Endothelial cell of umbilical vein (primary cell): ENCODE measurements around the gene ZNG1A.
"Not testable (repeated sequence)": the region's sequence is repeated elsewhere in the genome, so short reads cannot be mapped to it uniquely, and the experiment has no call there.

Experiments used
- EZH2 ChIP-seq: IDR thresholded peaks from 2 replicates; pipeline ENCODE4 v1.6.1; 2012; ENCODE audit warnings: borderline replicate concordance, low read depth, mild to moderate bottlenecking, moderate library complexity, low read length, inconsistent platforms; ENCODE audit not compliant: severe bottlenecking
- FOS ChIP-seq: IDR thresholded peaks from 2 replicates; pipeline ENCODE4 v1.6.1; 2011; ENCODE audit warnings: mild to moderate bottlenecking, low read length, moderate library complexity, borderline replicate concordance; ENCODE audit not compliant: insufficient read depth
- JUN ChIP-seq: IDR thresholded peaks from 2 replicates; pipeline ENCODE4 v1.6.1; 2011; ENCODE audit warnings: borderline replicate concordance, low read depth; ENCODE audit not compliant: insufficient read length, insufficient read depth
- MYC ChIP-seq: IDR thresholded peaks from one replicate; pipeline ENCODE4 v1.6.1; 2011; ENCODE audit warnings: mild to moderate bottlenecking, low read depth, low read length
- POLR2A ChIP-seq: IDR thresholded peaks from 2 replicates; pipeline ENCODE4 v1.6.1; 2012; ENCODE audit warnings: low read depth, mild to moderate bottlenecking, control low read depth, low read length
- POLR2AphosphoS5 ChIP-seq: IDR thresholded peaks from 2 replicates; pipeline ENCODE4 v1.6.1; 2012; ENCODE audit warnings: low read depth, mild to moderate bottlenecking, control low read depth, low read length, moderate library complexity; ENCODE audit not compliant: insufficient read depth
- TF ChIP-seq, protein P1 (sequence below), 2 donors: IDR thresholded peaks; 1 replicate in 1 of 2; 2 replicates in 1 of 2; pipeline ENCODE4 v1.5.1; 2011; ENCODE audit warnings: low read length in 2 of 2, mild to moderate bottlenecking in 2 of 2, moderate library complexity in 2 of 2, control low read depth in 1 of 2, inconsistent platforms in 1 of 2, low read depth in 1 of 2; ENCODE audit not compliant: insufficient read depth in 1 of 2; ENCODE audit errors: extremely low read depth in 1 of 2
- TF ChIP-seq, protein P2 (sequence below): IDR thresholded peaks from 2 replicates; pipeline ENCODE4 v1.6.1; 2011; ENCODE audit not compliant: insufficient read depth, insufficient read length

DNA sequence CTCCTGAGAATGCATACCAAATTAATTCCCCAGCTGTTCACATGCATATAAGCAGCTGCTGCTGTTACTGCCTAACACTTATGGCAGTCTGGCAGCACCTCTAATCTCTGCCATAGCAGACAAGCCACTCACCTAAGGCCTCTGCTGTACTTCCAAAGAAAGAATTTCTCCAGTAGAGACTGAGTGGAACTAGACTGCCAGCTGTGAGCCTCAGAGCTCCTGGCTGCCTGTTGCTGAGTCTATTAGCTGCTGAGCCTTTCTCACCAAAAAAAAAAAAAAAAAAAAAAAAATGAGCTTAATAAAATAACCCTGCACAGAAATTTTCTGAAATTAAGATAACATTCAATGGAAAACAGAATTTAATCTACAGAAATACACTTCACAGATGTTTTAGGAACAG lies 27.7 kb downstream of the ZNG1A start:
- not testable (repeated sequence) for TF ChIP-seq POLR2AphosphoS5, POLR2A, EZH2, JUN, FOS, MYC
- TF ChIP-seq, protein P1, sequence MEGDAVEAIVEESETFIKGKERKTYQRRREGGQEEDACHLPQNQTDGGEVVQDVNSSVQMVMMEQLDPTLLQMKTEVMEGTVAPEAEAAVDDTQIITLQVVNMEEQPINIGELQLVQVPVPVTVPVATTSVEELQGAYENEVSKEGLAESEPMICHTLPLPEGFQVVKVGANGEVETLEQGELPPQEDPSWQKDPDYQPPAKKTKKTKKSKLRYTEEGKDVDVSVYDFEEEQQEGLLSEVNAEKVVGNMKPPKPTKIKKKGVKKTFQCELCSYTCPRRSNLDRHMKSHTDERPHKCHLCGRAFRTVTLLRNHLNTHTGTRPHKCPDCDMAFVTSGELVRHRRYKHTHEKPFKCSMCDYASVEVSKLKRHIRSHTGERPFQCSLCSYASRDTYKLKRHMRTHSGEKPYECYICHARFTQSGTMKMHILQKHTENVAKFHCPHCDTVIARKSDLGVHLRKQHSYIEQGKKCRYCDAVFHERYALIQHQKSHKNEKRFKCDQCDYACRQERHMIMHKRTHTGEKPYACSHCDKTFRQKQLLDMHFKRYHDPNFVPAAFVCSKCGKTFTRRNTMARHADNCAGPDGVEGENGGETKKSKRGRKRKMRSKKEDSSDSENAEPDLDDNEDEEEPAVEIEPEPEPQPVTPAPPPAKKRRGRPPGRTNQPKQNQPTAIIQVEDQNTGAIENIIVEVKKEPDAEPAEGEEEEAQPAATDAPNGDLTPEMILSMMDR (IDR thresholded peaks at IDR 0.05; ENCODE audit: extremely low read depth in 1 of 2, insufficient read depth in 1 of 2, low read depth in 1 of 2, low read length in 2 of 2), result not testable (repeated sequence)
- TF ChIP-seq, protein P2, sequence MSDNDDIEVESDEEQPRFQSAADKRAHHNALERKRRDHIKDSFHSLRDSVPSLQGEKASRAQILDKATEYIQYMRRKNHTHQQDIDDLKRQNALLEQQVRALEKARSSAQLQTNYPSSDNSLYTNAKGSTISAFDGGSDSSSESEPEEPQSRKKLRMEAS, result not testable (repeated sequence)
